ENCODE measurements around the gene LRRC3C.

Gene LRRC3C

DNA sequence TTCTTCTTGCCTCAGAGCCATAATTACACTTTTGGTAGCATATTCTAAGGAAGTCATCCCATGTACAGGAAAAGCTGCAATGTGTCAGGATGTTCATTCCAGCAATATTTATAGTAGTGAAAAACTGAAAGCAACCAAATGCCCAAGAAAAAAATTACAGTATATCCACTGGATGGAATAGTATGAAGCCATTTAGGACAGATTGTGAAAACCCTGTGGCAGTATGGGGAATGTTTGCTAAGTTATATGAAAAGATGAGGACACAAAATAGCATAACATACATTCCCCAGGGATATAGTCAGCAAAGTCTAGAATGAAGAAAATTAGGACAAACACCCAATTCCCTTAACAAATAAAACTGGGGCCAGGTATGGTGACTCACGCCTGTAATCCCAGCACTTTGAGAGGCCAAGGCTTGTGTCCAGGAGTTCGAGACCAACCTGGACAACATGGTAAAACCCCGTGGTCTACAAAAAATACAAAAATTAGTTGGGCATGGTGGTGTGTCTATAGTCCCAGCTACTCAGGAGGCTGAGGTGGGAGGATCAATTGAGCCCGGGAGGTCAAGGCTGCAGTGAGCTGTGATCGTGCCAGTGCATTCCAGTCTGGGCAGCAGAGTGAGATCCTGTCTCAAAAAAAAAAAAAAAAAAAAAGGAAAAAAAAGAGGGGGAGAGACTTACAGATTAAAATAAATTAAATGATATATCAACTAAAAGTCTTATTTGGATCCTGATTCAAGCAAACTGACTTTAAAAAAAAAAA lies 2.3 kb downstream of the LRRC3C start:
- no peak overlapping the region for H3K4me3 ChIP-seq (replicated peaks; ENCODE audit: low read depth, low read length)
- TF ChIP-seq, protein P1, sequence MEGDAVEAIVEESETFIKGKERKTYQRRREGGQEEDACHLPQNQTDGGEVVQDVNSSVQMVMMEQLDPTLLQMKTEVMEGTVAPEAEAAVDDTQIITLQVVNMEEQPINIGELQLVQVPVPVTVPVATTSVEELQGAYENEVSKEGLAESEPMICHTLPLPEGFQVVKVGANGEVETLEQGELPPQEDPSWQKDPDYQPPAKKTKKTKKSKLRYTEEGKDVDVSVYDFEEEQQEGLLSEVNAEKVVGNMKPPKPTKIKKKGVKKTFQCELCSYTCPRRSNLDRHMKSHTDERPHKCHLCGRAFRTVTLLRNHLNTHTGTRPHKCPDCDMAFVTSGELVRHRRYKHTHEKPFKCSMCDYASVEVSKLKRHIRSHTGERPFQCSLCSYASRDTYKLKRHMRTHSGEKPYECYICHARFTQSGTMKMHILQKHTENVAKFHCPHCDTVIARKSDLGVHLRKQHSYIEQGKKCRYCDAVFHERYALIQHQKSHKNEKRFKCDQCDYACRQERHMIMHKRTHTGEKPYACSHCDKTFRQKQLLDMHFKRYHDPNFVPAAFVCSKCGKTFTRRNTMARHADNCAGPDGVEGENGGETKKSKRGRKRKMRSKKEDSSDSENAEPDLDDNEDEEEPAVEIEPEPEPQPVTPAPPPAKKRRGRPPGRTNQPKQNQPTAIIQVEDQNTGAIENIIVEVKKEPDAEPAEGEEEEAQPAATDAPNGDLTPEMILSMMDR (IDR thresholded peaks at IDR 0.05; ENCODE audit: low read length, missing control alignments), result no peak
- DNase-seq (ENCODE audit: low read depth), result peak; percentile 86

DNA sequence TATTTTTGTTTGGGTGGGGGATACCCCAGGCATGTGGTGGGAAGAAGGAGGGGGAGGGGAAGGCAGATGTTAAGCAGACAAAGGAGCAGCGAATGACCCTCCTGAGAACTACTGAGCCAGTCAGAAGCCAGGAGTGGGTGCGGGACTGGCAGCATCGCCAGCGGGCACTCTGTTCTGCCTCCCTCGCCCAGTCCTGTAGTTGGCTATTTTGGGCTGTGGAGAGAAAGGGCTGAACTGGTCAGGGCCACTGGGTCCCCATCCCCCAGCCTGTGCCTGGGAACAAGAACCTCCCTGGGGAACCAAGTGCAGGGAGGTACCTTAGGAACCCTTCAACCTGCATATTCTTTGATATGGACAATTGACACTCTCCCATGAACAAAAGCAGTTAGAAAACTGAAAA lies 6.4 kb downstream of the LRRC3C start:
- H3K4me3 ChIP-seq (replicated peaks; ENCODE audit: low read depth, low read length), result no peak overlapping the region
- TF ChIP-seq, protein P1 (IDR thresholded peaks at IDR 0.05; ENCODE audit: low read length, missing control alignments), result no peak
- DNase-seq (ENCODE audit: low read depth), result no peak

DNA sequence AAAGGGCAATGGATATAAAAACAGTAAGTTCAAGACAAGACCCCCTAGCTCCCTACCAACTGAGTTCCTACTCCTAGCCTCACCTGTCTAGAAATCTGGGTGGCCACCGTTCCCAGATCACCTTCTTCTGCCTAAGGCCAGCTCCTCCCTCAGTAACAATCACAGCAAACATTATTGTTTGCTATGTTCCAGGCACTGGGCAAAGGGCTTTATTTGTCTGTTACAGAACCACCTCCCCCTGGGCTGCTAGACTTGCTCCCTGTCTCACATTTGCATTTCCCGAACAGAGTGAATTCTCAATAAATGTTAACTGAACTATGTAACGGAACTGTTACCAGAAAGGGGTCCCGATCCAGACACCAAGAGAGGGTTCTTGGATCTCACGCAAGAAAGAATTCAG lies 6.8 kb downstream of the LRRC3C start:
- TF ChIP-seq, protein P1 (IDR thresholded peaks at IDR 0.05; ENCODE audit: low read length, missing control alignments), result no peak
- no peak for DNase-seq (ENCODE audit: low read depth)
- no peak overlapping the region for H3K4me3 ChIP-seq (replicated peaks; ENCODE audit: low read depth, low read length)

DNA sequence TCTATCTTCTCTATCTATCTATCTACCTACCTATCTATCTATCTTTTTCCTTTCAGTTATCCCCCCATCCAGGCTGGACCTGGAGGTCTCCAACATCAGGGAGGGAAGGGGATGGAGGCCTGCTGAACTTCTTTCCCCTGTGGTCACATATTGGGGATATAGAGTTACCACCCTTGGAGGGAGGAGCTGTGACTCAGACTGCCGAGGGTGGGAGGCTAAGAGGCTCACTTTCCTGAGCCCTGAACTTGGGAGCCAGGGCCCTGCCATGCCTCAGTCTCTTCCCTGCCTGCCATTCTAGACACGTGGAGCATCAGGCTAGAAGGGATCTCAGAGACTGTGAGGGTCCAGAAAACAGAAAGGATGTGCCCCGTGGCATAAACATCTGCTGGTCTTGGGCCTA lies 8.4 kb downstream of the LRRC3C start:
- TF ChIP-seq, protein P1 (IDR thresholded peaks at IDR 0.05; ENCODE audit: low read length, missing control alignments), result no peak
- H3K4me3 ChIP-seq (replicated peaks; ENCODE audit: low read depth, low read length), result no peak overlapping the region
- DNase-seq (ENCODE audit: low read depth), result no peak

DNA sequence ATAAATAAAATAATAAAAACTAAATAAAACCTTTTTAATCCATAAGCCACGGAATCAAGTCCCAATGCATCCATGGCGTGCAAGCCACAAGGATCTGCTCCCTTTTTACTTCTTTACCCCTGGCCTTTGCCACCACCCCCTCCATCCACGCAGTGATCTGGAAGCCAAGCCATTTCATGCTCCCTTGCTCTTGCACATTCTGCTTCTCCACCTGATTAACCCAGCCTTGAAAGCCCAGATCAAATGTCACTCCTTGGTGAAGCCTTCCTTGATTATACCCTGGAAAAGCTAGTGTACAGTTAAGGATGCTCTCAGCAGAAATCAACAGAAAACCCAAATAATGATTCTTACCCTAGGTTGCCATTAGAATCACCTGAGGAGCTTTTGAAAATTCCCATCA lies 9.9 kb downstream of the LRRC3C start:
- DNase-seq (ENCODE audit: low read depth), result no peak
- TF ChIP-seq, protein P1 (IDR thresholded peaks at IDR 0.05; ENCODE audit: low read length, missing control alignments), result no peak
- no peak overlapping the region for H3K4me3 ChIP-seq (replicated peaks; ENCODE audit: low read depth, low read length)

DNA sequence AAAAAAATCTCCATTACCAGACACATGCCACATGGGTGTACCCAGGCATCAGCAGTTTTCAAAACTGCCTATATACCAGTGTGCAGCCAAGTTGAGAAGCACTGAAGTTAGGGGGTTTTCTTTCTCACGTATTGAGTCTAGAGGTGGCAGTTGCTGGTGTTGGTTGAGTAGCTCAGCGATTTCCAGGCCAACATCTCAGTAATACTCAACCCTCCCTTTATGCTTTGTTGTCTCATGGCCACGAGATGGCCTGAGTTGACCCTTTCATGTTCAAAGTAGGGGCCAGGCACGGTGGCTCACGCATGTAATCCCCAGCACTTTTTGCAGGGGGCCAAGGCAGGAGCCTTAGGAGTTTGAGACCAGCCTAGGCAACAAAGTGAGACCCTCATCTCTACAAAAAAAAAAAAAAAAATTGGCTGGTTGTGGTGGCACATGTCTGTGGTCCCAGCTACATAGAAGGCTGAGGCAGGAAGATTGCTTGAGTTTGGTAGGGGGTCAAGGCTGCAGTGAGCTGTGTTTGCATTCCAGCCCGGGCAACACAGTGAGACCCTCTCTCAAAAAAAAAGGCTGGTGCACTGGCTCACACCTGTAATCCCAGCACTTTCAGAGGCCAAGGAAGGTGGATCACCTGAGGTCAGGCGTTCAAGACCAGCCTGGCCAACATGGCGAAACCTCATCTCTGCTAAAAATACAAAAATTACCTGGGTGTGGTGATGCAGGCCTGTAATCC lies 10.8 kb downstream of the LRRC3C start:
- DNase-seq (ENCODE audit: low read depth), result no peak
- TF ChIP-seq, protein P1 (IDR thresholded peaks at IDR 0.05; ENCODE audit: low read length, missing control alignments), result no peak
- H3K4me3 ChIP-seq (replicated peaks; ENCODE audit: low read depth, low read length), result no peak overlapping the region
